ENCODE data around the gene OR4S1. TPM values are rescaled to one million over a fixed set of nuclear protein-coding genes. Genes with fewer than 3 reads are reported as not detected.

Gene OR4S1
- total RNA-seq, 4 donors from 2014 or later = not detected

DNA sequence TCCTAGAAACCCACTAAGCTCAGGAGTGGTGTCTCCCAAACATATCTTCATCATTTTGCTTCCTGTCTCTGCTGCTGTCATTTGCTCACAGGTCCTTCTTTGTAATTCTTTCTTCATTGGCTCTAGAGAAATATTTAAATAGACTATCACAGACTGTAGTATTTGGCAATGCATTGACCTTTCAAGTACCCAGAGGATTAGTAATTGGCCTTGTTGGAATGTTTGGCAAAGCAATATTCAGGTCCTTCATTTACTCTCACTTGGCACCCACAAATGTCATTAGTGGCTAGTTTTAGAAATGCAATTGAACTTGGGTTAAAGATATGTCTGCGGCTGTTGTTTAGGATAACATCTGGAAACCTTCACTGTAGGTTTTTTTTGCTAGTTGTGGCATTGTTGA is 48.7 kb downstream of the OR4S1 start:
- no peaks in the 10 kb centered on the region for H3K4me1 ChIP-seq
- H3K9me3 ChIP-seq = peaks cover 0 to 22% (median 0%) of the 10 kb centered on the region in 4 donors
- no peaks in the 10 kb centered on the region for H3K27me3 ChIP-seq
- H3K36me3 ChIP-seq = no peaks in the 10 kb centered on the region
- H3K27ac ChIP-seq = no peak overlapping the region
- H3K4me3 ChIP-seq = no peak overlapping the region
- 84% methylated on average over 1 of the region's 1 CpG for WGBS, 2 donors
- TF ChIP-seq POLR2A (IDR thresholded peaks at IDR 0.05) (no peak), CTCF (IDR thresholded peaks at IDR 0.05) (no peak), EP300 (IDR thresholded peaks at IDR 0.05) (no peak)
- no peak for DNase-seq (ENCODE audit: low spot score in 2 of 2)

Other genes starting within 250 kb of the OR4S1 start
- not detected for gene OR4B1, start 89.4 kb upstream of the OR4S1 start, total RNA-seq
- gene OR4X2, start 61.1 kb upstream of the OR4S1 start, total RNA-seq = not detected
- not detected for gene OR4X1, start 42.4 kb upstream of the OR4S1 start, total RNA-seq
- gene OR4C3, start 18.7 kb downstream of the OR4S1 start, total RNA-seq = not detected
- not detected for gene OR4C5, start 60.2 kb downstream of the OR4S1 start, total RNA-seq
- gene OR4A47, start 182.6 kb downstream of the OR4S1 start, total RNA-seq = not detected